OCI-LY3 (cell line): ENCODE results near the gene SCGB3A2.

Source experiments
- H2AFZ ChIP-seq: fragments of 200-600, 300-600 bp; shearing (Covaris generic); 2 replicates; pipeline ENCODE4 v1.6.0; 2014; ENCODE audit warnings: antibody characterized with exemption, low read depth, low read length
- H3K27ac ChIP-seq: fragments of 200-600, 300-600 bp; sonication (generic); 2 replicates; pipeline ENCODE4 v1.5.1; 2014; ENCODE audit warnings: mild to moderate bottlenecking, low read length, moderate library complexity, mixed read lengths
- H3K27me3 ChIP-seq: fragments of 200-600, 300-600 bp; sonication (generic); 2 replicates; pipeline ENCODE4 v1.6.1; 2014; ENCODE audit warnings: low read depth, low read length, mixed read lengths
- H3K36me3 ChIP-seq: fragments of 200-600, 300-600 bp; sonication (generic); replicated peaks from 2 replicates; pipeline ENCODE3; 2014; ENCODE audit warnings: low read depth, low read length, mixed read lengths
- H3K4me1 ChIP-seq: fragments of 300-600, 200-600 bp; sonication (generic); 2 replicates; pipeline ENCODE4 v1.6.1; 2014; ENCODE audit warnings: low read length, mixed read lengths
- H3K4me2 ChIP-seq: fragments of 200-600, 300-600 bp; sonication (generic); 2 replicates; pipeline ENCODE4 v1.6.1; 2014; ENCODE audit warnings: low read length, mixed read lengths
- H3K4me3 ChIP-seq: fragments of 300-600, 200-600 bp; sonication (generic); 2 replicates; pipeline ENCODE4 v1.5.1; 2014; ENCODE audit warnings: antibody characterized with exemption, mild to moderate bottlenecking, low read length, moderate library complexity
- H3K79me2 ChIP-seq: fragments of 300-600, 200-600 bp; shearing (Covaris generic); 2 replicates; pipeline ENCODE4 v1.6.1; 2014; ENCODE audit warnings: mild to moderate bottlenecking, low read length, mixed read lengths
- H3K9ac ChIP-seq: fragments of 300-600, 200-600 bp; shearing (Covaris generic); 2 replicates; pipeline ENCODE4 v1.6.0; 2014; ENCODE audit warnings: mild to moderate bottlenecking, low read length, moderate library complexity
- H3K9me3 ChIP-seq: fragments of 200-600, 300-600 bp; shearing (Covaris generic); 2 replicates; pipeline ENCODE4 v1.6.1; 2014; ENCODE audit warnings: low read length, mixed read lengths; ENCODE audit not compliant: insufficient read depth
- H4K20me1 ChIP-seq: fragments of 200-600, 300-600 bp; sonication (generic); 2 replicates; pipeline ENCODE4 v1.6.1; 2016; ENCODE audit warnings: low read length, mixed read lengths; ENCODE audit not compliant: insufficient read depth
- CTCF ChIP-seq: fragments of 200-600, 300-600 bp; sonication (generic); IDR thresholded peaks from 2 replicates; pipeline ENCODE4 v1.5.1; 2014; ENCODE audit warnings: antibody characterized with exemption, low read length, low read depth
- EZH2phosphoT487 ChIP-seq: fragments of 200-600 bp; shearing (Covaris generic); IDR thresholded peaks from 2 replicates; pipeline ENCODE4 v1.6.1; 2018; ENCODE audit warnings: antibody characterized with exemption, mixed run types, low read depth

Gene SCGB3A2

GRCh38 chr5:147835386-147835798 is 43.1 kb upstream of the SCGB3A2 start:
- no peaks in the 10 kb centered on the region for H3K79me2 ChIP-seq
- no peaks in the 10 kb centered on the region for H4K20me1 ChIP-seq
- no peak for TF ChIP-seq EZH2phosphoT487
- no peak for TF ChIP-seq CTCF
- H3K4me3 ChIP-seq = no peak overlapping the region
- H2AFZ ChIP-seq = no peak overlapping the region
- no peak overlapping the region for H3K4me2 ChIP-seq
- no peak overlapping the region for H3K9ac ChIP-seq
- no peaks in the 10 kb centered on the region for H3K36me3 ChIP-seq
- no peak overlapping the region for H3K27ac ChIP-seq
- no peaks in the 10 kb centered on the region for H3K4me1 ChIP-seq
- H3K27me3 ChIP-seq = peaks cover 12% of the 10 kb centered on the region
- H3K9me3 ChIP-seq = no peaks in the 10 kb centered on the region

GRCh38 chr5:147836439-147836838 is 42.1 kb upstream of the SCGB3A2 start:
- Histone ChIP-seq H3K36me3 (no peaks in the 10 kb centered on the region), H3K27ac (no peak overlapping the region), H2AFZ (no peak overlapping the region), H3K4me3 (no peak overlapping the region), H3K27me3 (peaks cover 12% of the 10 kb centered on the region), H3K9ac (no peak overlapping the region), H3K9me3 (no peaks in the 10 kb centered on the region), H3K79me2 (no peaks in the 10 kb centered on the region), H4K20me1 (no peaks in the 10 kb centered on the region), H3K4me2 (no peak overlapping the region), H3K4me1 (no peaks in the 10 kb centered on the region)
- TF ChIP-seq CTCF (no peak), EZH2phosphoT487 (no peak)

GRCh38 chr5:147842869-147843268 is 35.6 kb upstream of the SCGB3A2 start:
- Histone ChIP-seq H3K9me3 (no peaks in the 10 kb centered on the region), H3K4me3 (no peak overlapping the region), H4K20me1 (no peaks in the 10 kb centered on the region), H3K4me2 (no peak overlapping the region), H3K27me3 (peaks cover 11% of the 10 kb centered on the region; the same call in 1 of the 2 replicates), H3K36me3 (no peaks in the 10 kb centered on the region), H3K4me1 (no peaks in the 10 kb centered on the region), H3K27ac (no peak overlapping the region), H2AFZ (no peak overlapping the region), H3K79me2 (no peaks in the 10 kb centered on the region), H3K9ac (no peak overlapping the region)
- TF ChIP-seq EZH2phosphoT487 = no peak

- Histone ChIP-seq H3K79me2 (no peaks in the 10 kb centered on the region), H3K4me1 (no peaks in the 10 kb centered on the region), H3K27ac (no peak overlapping the region), H3K27me3 (peaks cover 11% of the 10 kb centered on the region), H3K4me3 (no peak overlapping the region), H3K9me3 (no peaks in the 10 kb centered on the region), H3K36me3 (no peaks in the 10 kb centered on the region), H3K9ac (no peak overlapping the region), H3K4me2 (no peak overlapping the region), H4K20me1 (no peaks in the 10 kb centered on the region), H2AFZ (no peak overlapping the region)
- TF ChIP-seq EZH2phosphoT487 (no peak), CTCF (no peak)
These were observed 33.7 kb upstream of the SCGB3A2 start for GRCh38 chr5:147844846-147845245.

- Histone ChIP-seq H3K4me1 (no peaks in the 10 kb centered on the region), H3K36me3 (no peaks in the 10 kb centered on the region), H4K20me1 (no peaks in the 10 kb centered on the region), H3K27me3 (peaks cover 11% of the 10 kb centered on the region), H3K4me2 (no peak overlapping the region), H3K4me3 (no peak overlapping the region), H2AFZ (no peak overlapping the region), H3K9me3 (no peaks in the 10 kb centered on the region), H3K79me2 (no peaks in the 10 kb centered on the region), H3K27ac (no peak overlapping the region), H3K9ac (no peak overlapping the region)
- TF ChIP-seq CTCF (no peak), EZH2phosphoT487 (no peak)
These were observed 32.9 kb upstream of the SCGB3A2 start for GRCh38 chr5:147845618-147846017.
